Activated naive CD4-positive, alpha-beta T cell treated with anti-CD3 and anti-CD28 coated beads for 36 hours (primary cell): ENCODE results near the gene CDC42EP3. TPM values are rescaled to one million over a fixed set of nuclear protein-coding genes. Genes with fewer than 3 reads are reported as not detected.
A peak's percentile ranks its signal among the peaks of the same experiment; 100 is the strongest.

ENCODE experiments used
- CTCF ChIA-PET: fragments of 350-600 bp; sonication (Branson Sonifier 250); formaldehyde crosslinking; loops from one replicate; lab custom pipeline; 2021; ENCODE audit warnings: antibody characterized with exemption; lab: Charles Lee
- DNase-seq: peaks from one replicate; pipeline ENCODE4 v3.0.0-alpha.2; 2020
- H3K27ac Mint-ChIP-seq: one replicate; pipeline ENCODE4 v1.8.0; 2021; ENCODE audit warnings: mild to moderate bottlenecking, mixed read lengths
- H3K27me3 Mint-ChIP-seq: one replicate; pipeline ENCODE4 v1.8.0; 2021; ENCODE audit warnings: low read depth, mixed read lengths
- H3K36me3 Mint-ChIP-seq: one replicate; pipeline ENCODE4 v1.8.0; 2021; ENCODE audit warnings: low read depth, mixed read lengths
- H3K4me1 Mint-ChIP-seq: one replicate; pipeline ENCODE4 v1.8.0; 2021; ENCODE audit warnings: low read depth, mixed read lengths
- H3K4me3 Mint-ChIP-seq: one replicate; pipeline ENCODE4 v1.8.0; 2021; ENCODE audit warnings: mild to moderate bottlenecking, moderate library complexity, mixed read lengths
- H3K9me3 Mint-ChIP-seq: one replicate; pipeline ENCODE4 v1.8.0; 2021; ENCODE audit warnings: mixed read lengths
- intact Hi-C: fragments of 100-400 bp; cut with micrococcal nuclease; formaldehyde crosslinking; loops from one replicate; pipeline ENCODE4 v1.15.1; 2023
- total RNA-seq, 2 experiments: library from RNA; stranded (reverse); gene quantifications; one replicate each; pipeline ENCODE4 v1.2.3, GENCODE V29; 2021

CDC42EP3 gene
- total RNA-seq, 2 experiments from 2014 or later, result 8.5 to 9.4 TPM

GRCh38 chr2:37641582-37642171, 29.8 kb downstream of the CDC42EP3 start:
- CTCF ChIA-PET, result interaction anchor here (0.8 kb wide), 1 partner anchor 9 kb away, joined by 3 read pairs; no protein-coding TSS in a partner anchor
- intact Hi-C loops, result no loop called here

GRCh38 chr2:37639631-37640030, 31.8 kb downstream of the CDC42EP3 start:
- peaks cover 48% of the 10 kb centered on the region for H3K4me1 Mint-ChIP-seq
- H3K27me3 Mint-ChIP-seq, result no peaks in the 10 kb centered on the region
- intact Hi-C loops, result loop anchor here (5.0 to 10.0 kb wide), 3 partner anchors 317 to 1395 kb away; partner anchors contain the start of genes PRKD3 and STRN
- H3K4me3 Mint-ChIP-seq, result no peak overlapping the region
- H3K36me3 Mint-ChIP-seq, result peaks cover 30% of the 10 kb centered on the region
- no peak for DNase-seq
- CTCF ChIA-PET, result interaction anchor here (1.7 kb wide), 1 partner anchor 9 kb away, joined by 3 read pairs; no protein-coding TSS in a partner anchor
- no peaks in the 10 kb centered on the region for H3K9me3 Mint-ChIP-seq
- no peak overlapping the region for H3K27ac Mint-ChIP-seq

More at GRCh38 chr2:37641582-37642171, 29.8 kb downstream of the CDC42EP3 start:
- H3K9me3 Mint-ChIP-seq, result no peaks in the 10 kb centered on the region
- DNase-seq, result no peak
- no peak overlapping the region for H3K27ac Mint-ChIP-seq
- peaks cover 44% of the 10 kb centered on the region for H3K4me1 Mint-ChIP-seq
- no peaks in the 10 kb centered on the region for H3K27me3 Mint-ChIP-seq
- no peak overlapping the region for H3K4me3 Mint-ChIP-seq
- H3K36me3 Mint-ChIP-seq, result peaks cover 38% of the 10 kb centered on the region

GRCh38 chr2:37638973-37639372, 32.5 kb downstream of the CDC42EP3 start:
- CTCF ChIA-PET, result no interaction called here
- H3K4me3 Mint-ChIP-seq, result no peak overlapping the region
- intact Hi-C loops, result loop anchor here (5.0 to 10.0 kb wide), 3 partner anchors 317 to 1394 kb away; partner anchors contain the start of genes PRKD3 and STRN
- H3K4me1 Mint-ChIP-seq, result peaks cover 48% of the 10 kb centered on the region
- H3K9me3 Mint-ChIP-seq, result no peaks in the 10 kb centered on the region
- peaks cover 25% of the 10 kb centered on the region for H3K36me3 Mint-ChIP-seq
- DNase-seq, result no peak
- no peaks in the 10 kb centered on the region for H3K27me3 Mint-ChIP-seq
- no peak overlapping the region for H3K27ac Mint-ChIP-seq

- H3K27ac Mint-ChIP-seq, result no peak overlapping the region
- H3K9me3 Mint-ChIP-seq, result no peaks in the 10 kb centered on the region
- no peaks in the 10 kb centered on the region for H3K27me3 Mint-ChIP-seq
- intact Hi-C loops, result loop anchor here (5.0 to 10.0 kb wide), 3 partner anchors 316 to 1393 kb away; partner anchors contain the start of genes PRKD3 and STRN
- DNase-seq, result no peak
- peaks cover 15% of the 10 kb centered on the region for H3K36me3 Mint-ChIP-seq
- H3K4me1 Mint-ChIP-seq, result peaks cover 47% of the 10 kb centered on the region
- CTCF ChIA-PET, result no interaction called here
- H3K4me3 Mint-ChIP-seq, result no peak overlapping the region
These were observed 33.5 kb downstream of the CDC42EP3 start for GRCh38 chr2:37637985-37638384.

- Mint-ChIP-seq H3K4me1 (peaks cover 43% of the 10 kb centered on the region), H3K27ac (no peak overlapping the region), H3K9me3 (no peaks in the 10 kb centered on the region), H3K27me3 (no peaks in the 10 kb centered on the region), H3K36me3 (peaks cover 8% of the 10 kb centered on the region), H3K4me3 (no peak overlapping the region)
- intact Hi-C loops, result loop anchor here (5.0 to 10.0 kb wide), 3 partner anchors 315 to 1393 kb away; partner anchors contain the start of genes PRKD3 and STRN
- CTCF ChIA-PET, result no interaction called here
- DNase-seq, result no peak
These were observed 34.1 kb downstream of the CDC42EP3 start for GRCh38 chr2:37637190-37637860.

- Mint-ChIP-seq H3K27ac (peak overlapping the region; percentile 90), H3K4me1 (peaks cover 43% of the 10 kb centered on the region), H3K36me3 (peaks cover 7% of the 10 kb centered on the region), H3K4me3 (no peak overlapping the region), H3K9me3 (no peaks in the 10 kb centered on the region), H3K27me3 (no peaks in the 10 kb centered on the region)
- CTCF ChIA-PET, result no interaction called here
- DNase-seq, result no peak
- intact Hi-C loops, result loop anchor here (5.0 to 10.0 kb wide), 3 partner anchors 314 to 1392 kb away; partner anchors contain the start of genes PRKD3 and STRN
These were observed 34.9 kb downstream of the CDC42EP3 start for GRCh38 chr2:37636381-37637066.

- H3K36me3 Mint-ChIP-seq, result peaks cover 3% of the 10 kb centered on the region
- CTCF ChIA-PET, result no interaction called here
- H3K27me3 Mint-ChIP-seq, result no peaks in the 10 kb centered on the region
These were observed 35.7 kb downstream of the CDC42EP3 start for GRCh38 chr2:37635504-37636380.

GRCh38 chr2:37634914-37635503, 36.4 kb downstream of the CDC42EP3 start:
- Mint-ChIP-seq H3K4me1 (peaks cover 56% of the 10 kb centered on the region), H3K36me3 (peaks cover 2% of the 10 kb centered on the region), H3K27ac (peak overlapping the region; percentile 90), H3K27me3 (no peaks in the 10 kb centered on the region), H3K4me3 (no peak overlapping the region), H3K9me3 (no peaks in the 10 kb centered on the region)
- CTCF ChIA-PET, result no interaction called here
- intact Hi-C loops, result loop anchor here (1.0 to 10.0 kb wide), 15 partner anchors 9 to 1494 kb away; partner anchors contain the start of genes CDC42EP3, PRKD3 and STRN
- DNase-seq, result no peak

More at GRCh38 chr2:37635504-37636380, 35.7 kb downstream of the CDC42EP3 start:
- no peak overlapping the region for H3K4me3 Mint-ChIP-seq
- peaks cover 49% of the 10 kb centered on the region for H3K4me1 Mint-ChIP-seq
- no peaks in the 10 kb centered on the region for H3K9me3 Mint-ChIP-seq
- H3K27ac Mint-ChIP-seq, result peak overlapping the region; percentile 90
- DNase-seq, result peak; percentile 85
- intact Hi-C loops, result loop anchor here (1.0 to 10.0 kb wide), 15 partner anchors 9 to 1494 kb away; partner anchors contain the start of genes CDC42EP3, PRKD3 and STRN

- H3K9me3 Mint-ChIP-seq, result no peaks in the 10 kb centered on the region
- H3K27ac Mint-ChIP-seq, result no peak overlapping the region
- H3K36me3 Mint-ChIP-seq, result no peaks in the 10 kb centered on the region
- CTCF ChIA-PET, result interaction anchor here (1.1 kb wide), 1 partner anchor 9 kb away, joined by 3 read pairs; no protein-coding TSS in a partner anchor
- H3K27me3 Mint-ChIP-seq, result no peaks in the 10 kb centered on the region
- no peak overlapping the region for H3K4me3 Mint-ChIP-seq
- H3K4me1 Mint-ChIP-seq, result peaks cover 67% of the 10 kb centered on the region
- intact Hi-C loops, result loop anchor here (2.0 to 10.0 kb wide), 4 partner anchors 199 to 1389 kb away; partner anchors contain the start of gene STRN
- no peak for DNase-seq
These were observed 37.6 kb downstream of the CDC42EP3 start for GRCh38 chr2:37633845-37634244.

- intact Hi-C loops, result loop anchor here (10.0 kb wide), 2 partner anchors 668 to 1388 kb away; partner anchors contain the start of gene STRN
- Mint-ChIP-seq H3K27ac (no peak overlapping the region), H3K4me1 (peaks cover 69% of the 10 kb centered on the region), H3K9me3 (no peaks in the 10 kb centered on the region), H3K4me3 (no peak overlapping the region), H3K36me3 (no peaks in the 10 kb centered on the region), H3K27me3 (no peaks in the 10 kb centered on the region)
- CTCF ChIA-PET, result interaction anchor here (1.1 kb wide), 1 partner anchor 8 kb away, joined by 3 read pairs; no protein-coding TSS in a partner anchor
- no peak for DNase-seq
These were observed 38.2 kb downstream of the CDC42EP3 start for GRCh38 chr2:37633234-37633633.

- DNase-seq, result no peak
- H3K4me1 Mint-ChIP-seq, result peaks cover 71% of the 10 kb centered on the region
- CTCF ChIA-PET, result interaction anchor here (1.1 kb wide), 1 partner anchor 9 kb away, joined by 3 read pairs; no protein-coding TSS in a partner anchor
- no peaks in the 10 kb centered on the region for H3K9me3 Mint-ChIP-seq
- no peak overlapping the region for H3K4me3 Mint-ChIP-seq
- H3K36me3 Mint-ChIP-seq, result no peaks in the 10 kb centered on the region
- no peaks in the 10 kb centered on the region for H3K27me3 Mint-ChIP-seq
- intact Hi-C loops, result loop anchor here (10.0 kb wide), 2 partner anchors 668 to 1388 kb away; partner anchors contain the start of gene STRN
- H3K27ac Mint-ChIP-seq, result no peak overlapping the region
These were observed 39.1 kb downstream of the CDC42EP3 start for GRCh38 chr2:37632310-37632709.
